Coronary artery (tissue), 2 donors: ENCODE results near the gene MBD3L4.
"Not testable (repeated sequence)": the region's sequence is repeated elsewhere in the genome, so short reads cannot be mapped to it uniquely, and the experiment has no call there.

Experiments
- DNase-seq: peaks from one replicate; pipeline ENCODE4 v3.0.0-alpha.2; 2017; ENCODE audit warnings: low spot score
- H3K27ac ChIP-seq, 2 donors: fragments of 200-600 bp; sonication (generic); one replicate each; pipeline ENCODE4 v1.5.1; 2016 to 2019
- H3K4me3 ChIP-seq: fragments of 200-600 bp; sonication (generic); 2 replicates; pipeline ENCODE4 v1.5.1; 2016; ENCODE audit warnings: mild to moderate bottlenecking, moderate library complexity
- TF ChIP-seq, protein P1 (sequence below): fragments of 200-600 bp; sonication (generic); IDR thresholded peaks from one replicate; pipeline ENCODE4 v1.5.1; 2019; ENCODE audit warnings: antibody characterized with exemption

MBD3L4 gene

DNA sequence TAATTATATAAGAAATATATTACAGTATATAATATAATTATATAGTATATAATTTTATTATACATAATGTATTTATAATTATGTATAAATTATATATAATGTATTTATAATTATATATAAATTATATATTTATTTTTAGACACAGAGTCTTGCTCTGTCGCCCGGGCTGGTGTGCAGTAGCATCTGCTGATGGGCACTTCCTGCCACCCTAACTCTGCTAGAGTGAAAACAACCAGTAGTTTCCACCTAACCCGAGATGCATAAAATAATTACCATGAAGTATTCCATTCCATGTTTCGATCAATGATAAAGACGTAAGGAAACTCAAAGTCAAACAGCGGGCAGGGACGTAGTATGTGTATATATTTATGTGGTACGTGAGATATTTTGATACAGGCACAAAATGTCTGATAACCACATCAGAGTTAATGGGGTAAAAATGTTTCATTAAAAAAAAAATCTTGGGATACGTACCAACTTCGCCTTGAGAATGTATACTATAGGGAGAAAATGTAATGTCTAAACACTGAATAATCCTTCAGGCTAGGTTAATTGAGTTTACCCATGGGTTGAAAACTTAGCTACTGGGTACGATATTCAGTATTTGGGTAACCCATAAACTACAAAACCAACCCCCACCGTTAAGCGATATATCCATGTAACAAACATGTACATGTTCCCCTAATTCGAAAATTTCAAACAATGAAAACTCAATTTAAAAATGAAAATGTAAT, 14.8 kb upstream of the MBD3L4 start:
- DNase-seq, H3K4me3 ChIP-seq, H3K27ac ChIP-seq: not testable (repeated sequence)

DNA sequence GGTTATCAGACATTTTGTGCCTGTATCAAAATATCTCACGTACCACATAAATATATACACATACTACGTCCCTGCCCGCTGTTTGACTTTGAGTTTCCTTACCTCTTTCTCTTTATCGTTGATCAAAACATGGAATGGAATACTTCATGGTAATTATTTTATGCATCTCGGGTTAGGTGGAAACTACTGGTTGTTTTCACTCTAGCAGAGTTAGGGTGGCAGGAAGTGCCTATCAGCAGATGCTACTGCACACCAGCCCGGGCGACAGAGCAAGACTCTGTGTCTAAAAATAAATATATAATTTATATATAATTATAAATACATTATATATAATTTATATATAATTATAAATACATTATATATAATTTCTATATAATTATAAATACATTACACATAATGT, 12.9 kb upstream of the MBD3L4 start:
- H3K27ac ChIP-seq, H3K4me3 ChIP-seq, DNase-seq: not testable (repeated sequence)

DNA sequence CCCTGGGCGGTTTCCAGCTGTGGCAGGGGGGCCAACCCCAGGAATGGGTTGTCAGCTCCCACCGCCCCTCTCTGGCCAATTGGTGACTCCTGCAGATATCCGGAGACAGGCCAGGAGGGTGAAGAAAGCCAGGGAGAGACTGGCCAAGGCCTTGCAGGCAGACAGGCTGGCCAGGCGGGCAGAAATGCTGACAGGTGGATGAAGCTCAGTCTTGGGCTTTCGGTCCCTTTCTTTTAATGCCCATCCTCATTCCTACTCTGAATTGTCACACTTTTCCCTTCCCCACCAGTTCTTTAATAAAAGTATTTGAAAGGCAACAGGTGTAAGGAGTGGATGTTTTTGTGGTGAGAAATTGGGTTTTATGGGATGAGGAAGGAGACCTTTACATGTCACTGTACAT, 11.4 kb upstream of the MBD3L4 start:
- not testable (repeated sequence) for DNase-seq, H3K27ac ChIP-seq, H3K4me3 ChIP-seq

DNA sequence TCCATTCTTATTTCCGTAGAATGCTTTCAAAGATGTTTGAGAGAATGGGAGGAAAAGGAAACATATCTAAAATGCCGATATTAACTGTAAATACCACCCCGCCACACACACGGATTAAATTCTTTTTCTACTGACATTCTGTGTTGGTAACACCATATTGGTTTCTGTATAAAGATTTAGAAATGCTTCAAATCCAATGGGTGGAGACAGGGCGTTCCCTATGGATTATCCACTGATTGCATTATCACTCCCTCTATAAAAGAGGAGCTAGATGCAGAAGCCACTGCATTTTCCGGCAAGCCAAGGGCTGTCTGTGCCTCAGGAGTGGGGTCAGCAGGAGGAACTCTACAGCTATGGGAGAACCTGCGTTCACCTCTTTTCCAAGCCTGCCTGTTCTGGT, 9.0 kb upstream of the MBD3L4 start, which contains the start of gene MBD3L2:
MBD3L2 (plus strand) TSS at position 301 of the 400 bp plus-strand sequence; CDS start at position 354, 53 bp downstream.
- DNase-seq, H3K4me3 ChIP-seq, H3K27ac ChIP-seq: not testable (repeated sequence)

DNA sequence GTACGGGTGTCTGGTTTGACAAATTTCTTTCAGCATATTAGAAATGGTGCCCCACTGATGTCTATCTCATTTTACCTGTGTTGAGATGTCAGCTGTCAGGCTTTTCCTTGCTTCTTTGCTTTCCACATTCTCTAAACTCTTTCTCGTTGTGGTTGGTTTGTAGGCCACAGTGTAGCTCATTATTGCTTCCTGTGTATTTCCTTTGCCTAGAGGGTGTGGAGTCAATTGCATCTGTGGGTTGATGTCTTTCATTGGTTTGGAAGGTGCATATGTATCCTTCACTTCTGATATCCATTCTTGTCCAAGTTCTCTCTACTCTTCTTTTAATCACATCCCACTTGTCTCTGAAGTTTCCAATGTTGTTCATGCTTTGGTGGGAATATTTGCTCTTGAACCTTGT, 1.6 kb upstream of the MBD3L4 start:
- H3K4me3 ChIP-seq, H3K27ac ChIP-seq, DNase-seq: not testable (repeated sequence)

DNA sequence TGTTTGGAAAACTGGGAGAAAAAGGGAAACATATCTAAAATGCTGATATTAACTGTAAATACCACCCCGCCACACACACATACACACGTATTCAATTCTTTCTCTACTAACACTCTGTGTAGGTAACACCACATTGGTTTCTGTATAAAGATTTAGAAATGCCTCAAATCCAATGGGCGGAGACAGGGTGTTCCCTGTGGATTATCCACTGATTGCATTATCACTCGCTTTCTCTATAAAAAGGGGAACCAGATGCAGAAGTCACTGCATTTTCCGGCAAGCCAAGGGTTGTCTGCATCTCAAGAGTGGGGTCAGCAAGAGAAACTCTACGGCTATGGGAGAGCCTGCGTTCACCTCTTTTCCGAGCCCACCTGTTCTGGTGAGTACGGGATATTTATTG, 9.7 kb downstream of the MBD3L4 start, which contains the start of gene MBD3L5:
MBD3L5 (plus strand) TSS at position 301 of the 400 bp plus-strand sequence; CDS start at position 335, 34 bp downstream.
- not testable (repeated sequence) for DNase-seq, H3K4me3 ChIP-seq, H3K27ac ChIP-seq

DNA sequence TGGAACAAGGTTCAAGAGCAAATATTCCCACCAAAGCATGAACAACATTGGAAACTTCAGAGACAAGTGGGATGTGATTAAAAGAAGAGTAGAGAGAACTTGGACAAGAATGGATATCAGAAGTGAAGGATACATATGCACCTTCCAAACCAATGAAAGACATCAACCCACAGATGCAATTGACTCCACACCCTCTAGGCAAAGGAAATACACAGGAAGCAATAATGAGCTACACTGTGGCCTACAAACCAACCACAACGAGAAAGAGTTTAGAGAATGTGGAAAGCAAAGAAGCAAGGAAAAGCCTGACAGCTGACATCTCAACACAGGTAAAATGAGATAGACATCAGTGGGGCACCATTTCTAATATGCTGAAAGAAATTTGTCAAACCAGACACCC, 11.2 kb downstream of the MBD3L4 start:
- H3K4me3 ChIP-seq, H3K27ac ChIP-seq, DNase-seq: not testable (repeated sequence)

DNA sequence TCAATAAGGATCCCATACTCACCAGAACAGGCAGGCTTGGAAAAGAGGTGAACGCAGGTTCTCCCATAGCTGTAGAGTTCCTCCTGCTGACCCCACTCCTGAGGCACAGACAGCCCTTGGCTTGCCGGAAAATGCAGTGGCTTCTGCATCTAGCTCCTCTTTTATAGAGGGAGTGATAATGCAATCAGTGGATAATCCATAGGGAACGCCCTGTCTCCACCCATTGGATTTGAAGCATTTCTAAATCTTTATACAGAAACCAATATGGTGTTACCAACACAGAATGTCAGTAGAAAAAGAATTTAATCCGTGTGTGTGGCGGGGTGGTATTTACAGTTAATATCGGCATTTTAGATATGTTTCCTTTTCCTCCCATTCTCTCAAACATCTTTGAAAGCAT, 18.6 kb downstream of the MBD3L4 start, which contains the start of gene MBD3L2B:
MBD3L2B (minus strand) TSS at position 101 of the 400 bp plus-strand sequence; CDS start at position 67, 34 bp downstream.
- not testable (repeated sequence) for H3K27ac ChIP-seq, H3K4me3 ChIP-seq, DNase-seq

DNA sequence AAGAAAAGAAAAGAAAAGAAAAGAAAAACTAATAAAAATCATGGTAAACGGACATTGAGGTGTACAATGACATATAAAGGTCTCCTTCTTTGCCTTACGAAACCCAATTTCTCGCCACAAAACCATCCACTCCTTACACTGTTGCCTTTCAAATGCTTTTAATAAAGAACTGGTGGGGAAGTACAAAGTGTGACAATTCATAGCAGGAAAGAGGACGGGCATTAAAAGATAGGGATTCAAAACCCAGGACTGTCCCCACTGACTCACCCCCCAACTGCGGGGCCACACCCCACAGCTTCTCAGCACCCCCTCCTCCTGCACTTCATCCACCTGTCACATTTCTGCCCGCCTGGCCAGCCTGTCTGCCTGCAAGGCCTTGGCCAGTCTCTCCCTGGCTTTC, 21.2 kb downstream of the MBD3L4 start:
- TF ChIP-seq, protein P1, sequence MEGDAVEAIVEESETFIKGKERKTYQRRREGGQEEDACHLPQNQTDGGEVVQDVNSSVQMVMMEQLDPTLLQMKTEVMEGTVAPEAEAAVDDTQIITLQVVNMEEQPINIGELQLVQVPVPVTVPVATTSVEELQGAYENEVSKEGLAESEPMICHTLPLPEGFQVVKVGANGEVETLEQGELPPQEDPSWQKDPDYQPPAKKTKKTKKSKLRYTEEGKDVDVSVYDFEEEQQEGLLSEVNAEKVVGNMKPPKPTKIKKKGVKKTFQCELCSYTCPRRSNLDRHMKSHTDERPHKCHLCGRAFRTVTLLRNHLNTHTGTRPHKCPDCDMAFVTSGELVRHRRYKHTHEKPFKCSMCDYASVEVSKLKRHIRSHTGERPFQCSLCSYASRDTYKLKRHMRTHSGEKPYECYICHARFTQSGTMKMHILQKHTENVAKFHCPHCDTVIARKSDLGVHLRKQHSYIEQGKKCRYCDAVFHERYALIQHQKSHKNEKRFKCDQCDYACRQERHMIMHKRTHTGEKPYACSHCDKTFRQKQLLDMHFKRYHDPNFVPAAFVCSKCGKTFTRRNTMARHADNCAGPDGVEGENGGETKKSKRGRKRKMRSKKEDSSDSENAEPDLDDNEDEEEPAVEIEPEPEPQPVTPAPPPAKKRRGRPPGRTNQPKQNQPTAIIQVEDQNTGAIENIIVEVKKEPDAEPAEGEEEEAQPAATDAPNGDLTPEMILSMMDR: no peak
- no peak overlapping the region for H3K4me3 ChIP-seq
- no peak for DNase-seq
- H3K27ac ChIP-seq: no peak overlapping the region

DNA sequence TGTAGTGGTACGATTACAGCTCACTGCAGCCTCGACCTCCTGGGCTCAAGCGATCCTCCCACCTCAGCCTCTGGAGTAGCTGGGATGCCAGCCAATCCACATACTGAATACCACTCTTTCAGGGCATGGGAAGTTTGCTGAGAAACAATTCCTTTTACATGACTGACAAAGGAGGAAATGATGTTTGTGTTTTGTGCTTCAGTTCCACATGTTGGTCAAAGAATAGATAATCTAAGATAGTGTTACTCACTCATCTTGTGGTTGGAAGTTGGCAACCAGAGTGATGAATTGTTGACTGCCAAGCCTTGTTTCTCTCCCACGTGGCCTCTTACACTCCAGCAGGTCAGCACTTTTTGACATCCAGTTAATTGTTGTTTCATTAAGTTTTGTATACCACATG, 26.3 kb downstream of the MBD3L4 start:
- H3K27ac ChIP-seq: no peak overlapping the region
- DNase-seq: no peak
- no peak overlapping the region for H3K4me3 ChIP-seq
- TF ChIP-seq, protein P1: no peak

DNA sequence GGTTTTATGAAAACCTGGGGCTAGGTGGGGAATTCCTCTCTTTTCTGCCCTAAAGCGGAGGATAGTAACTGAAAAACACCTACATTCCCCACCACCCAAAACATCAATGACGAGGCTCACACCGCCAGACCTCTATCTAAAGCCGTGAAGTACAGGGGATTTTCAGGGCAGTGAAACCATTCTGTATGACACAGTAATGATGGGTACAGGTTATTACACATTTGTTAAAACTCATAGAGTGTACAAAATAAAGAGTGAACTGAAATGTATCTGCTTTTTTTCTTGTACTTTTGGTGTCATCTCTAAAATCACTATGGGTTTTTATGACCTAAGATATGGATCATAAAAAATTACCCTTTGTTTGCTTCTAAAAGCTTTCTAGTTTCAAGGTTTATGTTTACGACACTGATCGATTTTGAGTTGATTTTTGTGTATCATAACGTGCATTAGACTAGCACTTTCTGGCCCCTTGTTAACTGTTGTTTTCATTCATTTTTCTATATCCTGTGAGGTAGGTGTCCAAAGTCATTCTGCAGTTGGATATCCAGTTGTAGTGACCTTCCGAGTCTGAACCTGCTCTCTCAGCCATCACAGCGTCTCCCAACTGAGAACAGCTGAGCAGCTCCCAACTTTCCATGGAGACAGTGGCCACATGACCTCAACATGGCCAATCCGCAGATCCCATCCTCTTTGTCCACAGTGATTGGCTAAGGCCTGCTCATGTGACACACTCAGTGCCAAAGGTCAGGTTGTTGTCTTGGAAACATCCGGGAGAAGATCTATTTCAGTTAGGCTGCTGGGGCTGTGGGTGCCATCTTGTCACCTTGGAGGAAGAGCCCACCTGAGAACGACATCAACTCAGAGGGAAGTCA, 29.0 kb downstream of the MBD3L4 start:
- Histone ChIP-seq H3K4me3 (no peak overlapping the region), H3K27ac (no peak overlapping the region)
- no peak for DNase-seq
- TF ChIP-seq, protein P1: no peak
